ENCODE data around the gene RAC3. TPM values are rescaled to one million over a fixed set of nuclear protein-coding genes. Genes with fewer than 3 reads are reported as not detected.

The RAC3 gene
- total RNA-seq, 4 donors from 2014 or later = 0.42 to 2.0 TPM; not detected in 2

GRCh38 chr17:82056729-82057621, 25.5 kb downstream of the RAC3 start:
- ATAC-seq (no peak), DNase-seq (no peak)
- Histone ChIP-seq H3K4me3 (no peak overlapping the region), H3K4me1 (peaks cover 10 to 17% of the 10 kb centered on the region in 2 donors), H3K9me3 (no peaks in the 10 kb centered on the region), H3K27ac (no peak overlapping the region), H3K27me3 (no peaks in the 10 kb centered on the region), H3K36me3 (peaks cover 0 to 81% of the 10 kb centered on the region in 2 donors)
- intact Hi-C loops (cut with DNase I; ENCODE audit: low total_unique reads) = no loop called here
- in situ Hi-C loops (cut with MboI; ENCODE audit: low sequenced_read_pairs in 4 of 4) = no loop called here
- no peak for TF ChIP-seq CTCF (IDR thresholded peaks at IDR 0.05 in 4 of 5, conservative IDR thresholded peaks at IDR 0.05 in 1 of 5)

GRCh38 chr17:82058230-82058854, 26.9 kb downstream of the RAC3 start:
- in situ Hi-C loops (cut with MboI; ENCODE audit: low sequenced_read_pairs in 4 of 4) = no loop called here
- no peak for DNase-seq

GRCh38 chr17:82058855-82059249, 27.4 kb downstream of the RAC3 start:
- ATAC-seq = no peak
- Histone ChIP-seq H3K9me3 (no peaks in the 10 kb centered on the region), H3K27ac (no peak overlapping the region), H3K4me3 (no peak overlapping the region), H3K27me3 (no peaks in the 10 kb centered on the region), H3K4me1 (peaks cover under 1 to 3% of the 10 kb centered on the region in 2 donors), H3K36me3 (peaks cover 0 to 88% of the 10 kb centered on the region in 2 donors)
- in situ Hi-C loops (cut with MboI; ENCODE audit: low sequenced_read_pairs in 4 of 4) (no loop called here), intact Hi-C loops (cut with DNase I; ENCODE audit: low total_unique reads) (no loop called here)
- DNase-seq = no peak
- TF ChIP-seq CTCF (IDR thresholded peaks at IDR 0.05 in 4 of 5, conservative IDR thresholded peaks at IDR 0.05 in 1 of 5) = no peak
- TF ChIP-seq POLR2A (IDR thresholded peaks at IDR 0.05) = no peak

More at GRCh38 chr17:82058230-82058854, 26.9 kb downstream of the RAC3 start:
- intact Hi-C loops (cut with DNase I; ENCODE audit: low total_unique reads) = no loop called here
- no peak overlapping the region for H3K27ac ChIP-seq
- no peak for ATAC-seq
- no peaks in the 10 kb centered on the region for H3K9me3 ChIP-seq
- peaks cover under 1 to 4% of the 10 kb centered on the region in 2 donors for H3K4me1 ChIP-seq
- TF ChIP-seq CTCF (IDR thresholded peaks at IDR 0.05 in 4 of 5, conservative IDR thresholded peaks at IDR 0.05 in 1 of 5) (no peak), POLR2A (IDR thresholded peaks at IDR 0.05) (no peak)
- no peak overlapping the region for H3K4me3 ChIP-seq
- H3K36me3 ChIP-seq = peaks cover 0 to 93% of the 10 kb centered on the region in 2 donors
- H3K27me3 ChIP-seq = no peaks in the 10 kb centered on the region

- no peak overlapping the region for H3K27ac ChIP-seq
- intact Hi-C loops (cut with DNase I; ENCODE audit: low total_unique reads) = no loop called here
- no peak for DNase-seq
- peaks cover 0 to 83% of the 10 kb centered on the region in 2 donors for H3K36me3 ChIP-seq
- no peaks in the 10 kb centered on the region for H3K27me3 ChIP-seq
- H3K4me3 ChIP-seq = no peak overlapping the region
- H3K9me3 ChIP-seq = no peaks in the 10 kb centered on the region
- H3K4me1 ChIP-seq = peaks cover 6 to 9% of the 10 kb centered on the region in 2 donors
- in situ Hi-C loops (cut with MboI; ENCODE audit: low sequenced_read_pairs in 4 of 4) = no loop called here
- TF ChIP-seq POLR2A (IDR thresholded peaks at IDR 0.05) (no peak), CTCF (IDR thresholded peaks at IDR 0.05 in 4 of 5, conservative IDR thresholded peaks at IDR 0.05 in 1 of 5) (no peak)
- ATAC-seq = no peak
These were observed 28.0 kb downstream of the RAC3 start for GRCh38 chr17:82059272-82060000.

Measured in gastrocnemius medialis (tissue), 4 donors.